LNCAP (cell line): ENCODE measurements around the gene IMPA2.

Experiments
- CTCF ChIP-seq: fragments of 450-650 bp; IDR thresholded peaks from 2 replicates; pipeline ENCODE4 v1.5.1; 2017; ENCODE audit warnings: mild to moderate bottlenecking

The IMPA2 gene

GRCh38 chr18:12035481-12035880 is 54.2 kb downstream of the IMPA2 start:
- no peak for TF ChIP-seq CTCF

GRCh38 chr18:12036201-12036751 is 55.0 kb downstream of the IMPA2 start:
- TF ChIP-seq CTCF = no peak

GRCh38 chr18:12038082-12038638 is 56.9 kb downstream of the IMPA2 start:
- TF ChIP-seq CTCF = no peak

GRCh38 chr18:12038639-12039539 is 57.6 kb downstream of the IMPA2 start:
- peak; percentile 98 for TF ChIP-seq CTCF

- TF ChIP-seq CTCF = no peak
Measured at GRCh38 chr18:12041561-12041960, 60.3 kb downstream of the IMPA2 start.

- no peak for TF ChIP-seq CTCF
Measured at GRCh38 chr18:12043811-12044210, 62.5 kb downstream of the IMPA2 start.

GRCh38 chr18:12044591-12044990 is 63.3 kb downstream of the IMPA2 start:
- no peak for TF ChIP-seq CTCF
